HCT116 (cell line): ENCODE results near the gene TMEM271. TPM values are rescaled to one million over a fixed set of nuclear protein-coding genes. Genes with fewer than 3 reads are reported as not detected.

Experiments
- ATAC-seq: fragments of 200-7000 bp; cut with Tn5 transposase; 2 replicates; pipeline ENCODE4 v1.9.1; 2020; ENCODE audit warnings: mild to moderate bottlenecking, moderate library complexity
- BruUV-seq: library from RNA; stranded (reverse); fragments of 400-500 nt; replicated peaks from 2 replicates; lab custom pipeline; 2021; lab: Mats Ljungman, UMichigan
- CTCF ChIA-PET: fragments of 300-600 bp; sonication (Branson Sonifier 250); formaldehyde crosslinking; loops from one replicate; lab custom pipeline; 2021; ENCODE audit warnings: antibody characterized with exemption; lab: Charles Lee
- POLR2A ChIA-PET: fragments of 300-600, 350-600 bp; sonication (Branson Sonifier 250); formaldehyde crosslinking; loops from one replicate; lab custom pipeline; 2021; ENCODE audit warnings: antibody characterized with exemption; lab: Charles Lee
- RAD21 ChIA-PET, 2 experiments: fragments of 300-600 bp; sonication (Branson Sonifier 250); formaldehyde crosslinking; loops; one replicate each; lab custom pipeline; 2023; ENCODE audit warnings: low total read pairs in 2 of 2; ENCODE audit not compliant: uncharacterized antibody in 2 of 2, unreplicated experiment in 2 of 2, low non-redundant PET in 1 of 2; lab: Charles Lee
- DNase-seq: peaks from one replicate; pipeline ENCODE4 v3.0.0-alpha.2; 2010; ENCODE audit warnings: low read depth, low spot score
- H2AFZ ChIP-seq: fragments of 200-600 bp; shearing (Covaris generic), sonication (generic); 2 replicates; pipeline ENCODE4 v1.6.1; 2017; ENCODE audit warnings: low read depth, mixed run types, mixed read lengths, antibody characterized with exemption, low read length; ENCODE audit not compliant: poor library complexity, severe bottlenecking
- H3K27ac ChIP-seq: 2 replicates; pipeline ENCODE4 v1.5.1; 2012; ENCODE audit warnings: low read depth, low read length
- H3K27me3 ChIP-seq: fragments of 200-600 bp; sonication (generic); 2 replicates; pipeline ENCODE4 v1.6.1; 2016; ENCODE audit warnings: mixed run types, low read length, mixed read lengths; ENCODE audit not compliant: insufficient read depth
- H3K36me3 ChIP-seq, 2 experiments: fragments of 200-500 bp in 1 of 2; fragments of 200-600 bp in 1 of 2; sonication (Bioruptor generic) in 1 of 2; sonication (generic) in 1 of 2; 2 replicates each; pipeline versions ENCODE4 v1.5.1 to v1.6.1; 2014 to 2016; ENCODE audit warnings: low read length in 2 of 2, inconsistent platforms in 1 of 2, mixed read lengths in 1 of 2, mixed run types in 1 of 2; ENCODE audit not compliant: insufficient read depth in 2 of 2, control insufficient read depth in 1 of 2
- H3K4me1 ChIP-seq, 2 experiments: fragments of 200-600 bp in 1 of 2; sonication (generic) in 1 of 2; 2 replicates each; pipeline versions ENCODE4 v1.5.1 to v1.6.1; 2012 to 2017; ENCODE audit warnings: low read length in 2 of 2, inconsistent platforms in 1 of 2, mild to moderate bottlenecking in 1 of 2, mixed read lengths in 1 of 2, mixed run types in 1 of 2, moderate library complexity in 1 of 2; ENCODE audit not compliant: insufficient read depth in 2 of 2, control insufficient read depth in 1 of 2
- H3K4me2 ChIP-seq: fragments of 200-600 bp; sonication (generic); 2 replicates; pipeline ENCODE4 v1.6.1; 2017; ENCODE audit warnings: mixed run types, low read length, mixed read lengths
- H3K4me3 ChIP-seq, 2 experiments: fragments of 200-600 bp in 1 of 2; sonication (generic) in 1 of 2; replicated peaks in 1 of 2; 2 replicates each; pipeline ENCODE4 v1.5.1; 2011 to 2016; ENCODE audit warnings: low read length in 2 of 2, control low read depth in 1 of 2, low read depth in 1 of 2, mild to moderate bottlenecking in 1 of 2, mixed read lengths in 1 of 2, mixed run types in 1 of 2
- H3K79me2 ChIP-seq: fragments of 200-600 bp; sonication (generic); 2 replicates; pipeline ENCODE4 v1.6.1; 2017; ENCODE audit warnings: mild to moderate bottlenecking, mixed run types, low read length, moderate library complexity, mixed read lengths; ENCODE audit not compliant: insufficient read depth
- H3K9ac ChIP-seq: fragments of 200-600 bp; sonication (generic); 2 replicates; pipeline ENCODE4 v1.6.1; 2016; ENCODE audit warnings: low read length, mixed read lengths
- H3K9me2 ChIP-seq: fragments of 200-600 bp; sonication (generic), shearing (Covaris generic); 2 replicates; pipeline ENCODE4 v1.6.1; 2017; ENCODE audit warnings: mixed run types, mild to moderate bottlenecking, moderate library complexity; ENCODE audit not compliant: insufficient read depth
- H3K9me3 ChIP-seq, 2 experiments: fragments of 200-500 bp in 1 of 2; fragments of 200-600 bp in 1 of 2; sonication (Bioruptor generic) in 1 of 2; sonication (generic) in 1 of 2; 2 replicates each; pipeline ENCODE4 v1.6.1; 2014 to 2017; ENCODE audit warnings: low read length in 2 of 2, mixed read lengths in 2 of 2, inconsistent platforms in 1 of 2, low read depth in 1 of 2, mild to moderate bottlenecking in 1 of 2, mixed run types in 1 of 2, moderate library complexity in 1 of 2; ENCODE audit not compliant: control insufficient read depth in 1 of 2, insufficient read depth in 1 of 2
- H4K20me1 ChIP-seq: fragments of 200-600 bp; sonication (generic), shearing (Covaris generic); 2 replicates; pipeline ENCODE4 v1.6.1; 2017; ENCODE audit warnings: mixed run types, mild to moderate bottlenecking, moderate library complexity; ENCODE audit not compliant: insufficient read depth
- CBX3 ChIP-seq: IDR thresholded peaks from 2 replicates; pipeline ENCODE4 v1.6.1; 2012; ENCODE audit warnings: low read depth
- CEBPB ChIP-seq: IDR thresholded peaks from 2 replicates; pipeline ENCODE4 v1.6.1; 2012; ENCODE audit warnings: low read depth
- EGR1 ChIP-seq: IDR thresholded peaks from 2 replicates; pipeline ENCODE4 v1.6.1; 2012; ENCODE audit warnings: low read depth
- ELF1 ChIP-seq: IDR thresholded peaks from 2 replicates; pipeline ENCODE4 v1.6.1; 2012; ENCODE audit warnings: low read depth, borderline replicate concordance
- EZH2phosphoT487 ChIP-seq: fragments of 200-600 bp; IDR thresholded peaks from 2 replicates; pipeline ENCODE4 v1.6.1; 2018; ENCODE audit warnings: antibody characterized with exemption, borderline replicate concordance
- FOSL1 ChIP-seq: IDR thresholded peaks from 2 replicates; pipeline ENCODE4 v1.6.1; 2012; ENCODE audit warnings: low read depth
- JUND ChIP-seq: IDR thresholded peaks from 2 replicates; pipeline ENCODE4 v1.6.1; 2012
- POLR2A ChIP-seq: IDR thresholded peaks from 2 replicates; pipeline ENCODE4 v1.7.0; 2011; ENCODE audit warnings: borderline replicate concordance; ENCODE audit not compliant: insufficient read depth, insufficient read length; ENCODE audit errors: extremely low read depth
- POLR2AphosphoS5 ChIP-seq: IDR thresholded peaks from 2 replicates; pipeline ENCODE4 v1.6.1; 2011; ENCODE audit warnings: mild to moderate bottlenecking, low read depth, low read length, moderate library complexity
- SP1 ChIP-seq: IDR thresholded peaks from 2 replicates; pipeline ENCODE4 v1.6.1; 2012; ENCODE audit warnings: low read depth
- SRF ChIP-seq: IDR thresholded peaks from 2 replicates; pipeline ENCODE4 v1.6.1; 2012; ENCODE audit warnings: low read depth
- TCF7L2 ChIP-seq: IDR thresholded peaks from 2 replicates; pipeline ENCODE4 v1.7.0; 2011; ENCODE audit warnings: borderline replicate concordance, inconsistent platforms; ENCODE audit not compliant: insufficient read depth, insufficient read length; ENCODE audit errors: extremely low read depth
- YY1 ChIP-seq: IDR thresholded peaks from 2 replicates; pipeline ENCODE4 v1.6.1; 2011; ENCODE audit warnings: low read length, low read depth, moderate library complexity, mild to moderate bottlenecking; ENCODE audit not compliant: insufficient replicate concordance; ENCODE audit errors: extremely low read depth
- ZFX ChIP-seq: fragments of 450-650 bp; IDR thresholded peaks from 2 replicates; pipeline ENCODE4 v1.6.1; 2017
- ZNF274 ChIP-seq: fragments of 200-500 bp; sonication (Bioruptor generic); IDR thresholded peaks from 2 replicates; pipeline ENCODE4 v1.6.1; 2014; ENCODE audit warnings: mild to moderate bottlenecking, low read depth, low read length, inconsistent platforms
- intact Hi-C: fragments of 100-400 bp; cut with micrococcal nuclease; formaldehyde crosslinking; loops from 2 replicates; pipeline ENCODE4 v1.10.0; 2022
- total RNA-seq: library from RNA; stranded (reverse); gene quantifications from one replicate; pipeline ENCODE4 v1.2.1, GENCODE V29; 2021; ENCODE audit not compliant: unreplicated experiment
- TF ChIP-seq, protein P1 (sequence below): IDR thresholded peaks from 2 replicates; pipeline ENCODE4 v1.6.1; 2011; ENCODE audit warnings: mild to moderate bottlenecking, low read length, moderate library complexity; ENCODE audit not compliant: insufficient replicate concordance; ENCODE audit errors: extremely low read depth
- TF ChIP-seq, protein P2 (sequence below), 3 experiments: fragments of 200-600 bp in 1 of 3; sonication (generic) in 1 of 3; IDR thresholded peaks in 2 of 3; conservative IDR thresholded peaks in 1 of 3; 2 replicates each; pipeline ENCODE4 v1.5.1; 2012 to 2017; ENCODE audit warnings: low read depth in 2 of 3, low read length in 2 of 3, antibody characterized with exemption in 1 of 3, borderline replicate concordance in 1 of 3, control low read depth in 1 of 3, mild to moderate bottlenecking in 1 of 3, mixed read lengths in 1 of 3, mixed run types in 1 of 3, moderate library complexity in 1 of 3; ENCODE audit not compliant: insufficient read depth in 1 of 3
- TF ChIP-seq, protein P3 (sequence below): IDR thresholded peaks from 2 replicates; pipeline ENCODE4 v1.6.1; 2012

Gene TMEM271
- total RNA-seq, 1 experiment from 2014 or later, result not detected

DNA sequence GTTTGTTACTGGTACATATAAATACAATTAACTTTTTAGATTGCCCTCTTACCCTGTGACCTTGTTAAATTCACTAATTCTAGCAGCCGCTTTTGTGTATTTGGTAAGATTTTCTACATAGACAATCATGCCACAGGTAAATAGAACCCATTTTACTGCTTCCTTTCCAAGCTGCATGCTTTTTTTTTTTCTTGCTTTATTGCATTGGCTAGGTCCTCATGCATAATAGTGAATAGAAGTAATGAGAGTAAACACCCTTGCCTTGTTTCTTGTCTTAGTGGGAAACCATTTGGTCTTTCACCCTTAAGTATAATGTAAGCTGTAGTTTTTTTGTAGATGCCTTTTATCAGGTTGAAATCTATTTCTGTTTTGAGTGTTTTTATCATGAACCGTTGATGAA, 7.7 kb upstream of the TMEM271 start:
- Histone ChIP-seq H3K27me3 (no peaks in the 10 kb centered on the region), H3K4me2 (no peak overlapping the region), H3K9me3 (no peaks in the 10 kb centered on the region), H4K20me1 (no peaks in the 10 kb centered on the region), H3K9ac (no peak overlapping the region), H3K4me3 (no peak overlapping the region), H3K27ac (no peak overlapping the region), H2AFZ (no peak overlapping the region), H3K4me1 (no peaks in the 10 kb centered on the region), H3K36me3 (no peaks in the 10 kb centered on the region), H3K9me2 (no peaks in the 10 kb centered on the region), H3K79me2 (no peaks in the 10 kb centered on the region)
- ATAC-seq (no peak), DNase-seq (no peak)
- CTCF ChIA-PET, result no interaction called here
- POLR2A ChIA-PET, result no interaction called here
- no TSS peak for BruUV-seq
- RAD21 ChIA-PET, result no interaction called here
- TF ChIP-seq, protein P1, sequence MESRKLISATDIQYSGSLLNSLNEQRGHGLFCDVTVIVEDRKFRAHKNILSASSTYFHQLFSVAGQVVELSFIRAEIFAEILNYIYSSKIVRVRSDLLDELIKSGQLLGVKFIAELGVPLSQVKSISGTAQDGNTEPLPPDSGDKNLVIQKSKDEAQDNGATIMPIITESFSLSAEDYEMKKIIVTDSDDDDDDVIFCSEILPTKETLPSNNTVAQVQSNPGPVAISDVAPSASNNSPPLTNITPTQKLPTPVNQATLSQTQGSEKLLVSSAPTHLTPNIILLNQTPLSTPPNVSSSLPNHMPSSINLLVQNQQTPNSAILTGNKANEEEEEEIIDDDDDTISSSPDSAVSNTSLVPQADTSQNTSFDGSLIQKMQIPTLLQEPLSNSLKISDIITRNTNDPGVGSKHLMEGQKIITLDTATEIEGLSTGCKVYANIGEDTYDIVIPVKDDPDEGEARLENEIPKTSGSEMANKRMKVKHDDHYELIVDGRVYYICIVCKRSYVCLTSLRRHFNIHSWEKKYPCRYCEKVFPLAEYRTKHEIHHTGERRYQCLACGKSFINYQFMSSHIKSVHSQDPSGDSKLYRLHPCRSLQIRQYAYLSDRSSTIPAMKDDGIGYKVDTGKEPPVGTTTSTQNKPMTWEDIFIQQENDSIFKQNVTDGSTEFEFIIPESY, result no peak
- intact Hi-C loops, result no loop called here

DNA sequence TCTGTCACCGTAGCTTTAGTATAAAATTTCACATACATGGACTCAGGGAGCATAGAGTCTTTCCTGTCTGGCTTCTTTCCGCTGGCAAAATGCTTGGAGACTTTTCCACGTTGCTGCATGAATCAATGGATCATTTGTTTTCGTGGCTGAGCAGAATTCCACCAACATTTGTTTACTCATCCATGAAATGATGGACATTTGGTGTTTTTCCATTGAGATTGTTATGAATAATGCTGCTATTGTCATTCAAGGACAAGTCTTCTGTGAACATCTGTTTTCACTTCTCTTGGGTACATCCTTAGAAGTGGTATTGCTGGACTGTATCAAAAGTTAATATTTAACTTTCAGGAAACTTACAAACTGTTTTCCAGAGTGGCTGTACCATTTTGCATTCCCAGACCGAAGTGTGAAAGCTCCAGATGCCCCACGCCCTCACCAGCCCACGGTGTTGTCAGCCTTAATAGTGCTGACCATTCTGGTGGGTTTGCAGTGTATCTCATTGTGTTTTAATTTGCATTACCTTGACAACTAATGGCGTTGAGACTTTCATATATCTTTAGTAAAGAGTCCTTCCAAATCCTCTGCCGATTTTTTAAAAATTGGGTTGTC, 5.8 kb upstream of the TMEM271 start:
- no TSS peak for BruUV-seq
- Histone ChIP-seq H3K27me3 (no peaks in the 10 kb centered on the region), H3K9me2 (no peaks in the 10 kb centered on the region), H3K9ac (no peak overlapping the region), H3K36me3 (no peaks in the 10 kb centered on the region), H2AFZ (no peak overlapping the region), H3K4me2 (no peak overlapping the region), H3K27ac (no peak overlapping the region), H3K4me1 (no peaks in the 10 kb centered on the region), H4K20me1 (no peaks in the 10 kb centered on the region), H3K79me2 (no peaks in the 10 kb centered on the region), H3K4me3 (no peak overlapping the region), H3K9me3 (no peaks in the 10 kb centered on the region)
- no peak for DNase-seq
- intact Hi-C loops, result no loop called here
- RAD21 ChIA-PET, result no interaction called here
- no peak for ATAC-seq
- CTCF ChIA-PET, result no interaction called here
- POLR2A ChIA-PET, result no interaction called here
- TF ChIP-seq FOSL1, result no peak
- TF ChIP-seq ZFX, result no peak
- TF ChIP-seq ZNF274, result no peak
- TF ChIP-seq JUND, result no peak
- TF ChIP-seq EZH2phosphoT487, result no peak
- TF ChIP-seq, protein P2, sequence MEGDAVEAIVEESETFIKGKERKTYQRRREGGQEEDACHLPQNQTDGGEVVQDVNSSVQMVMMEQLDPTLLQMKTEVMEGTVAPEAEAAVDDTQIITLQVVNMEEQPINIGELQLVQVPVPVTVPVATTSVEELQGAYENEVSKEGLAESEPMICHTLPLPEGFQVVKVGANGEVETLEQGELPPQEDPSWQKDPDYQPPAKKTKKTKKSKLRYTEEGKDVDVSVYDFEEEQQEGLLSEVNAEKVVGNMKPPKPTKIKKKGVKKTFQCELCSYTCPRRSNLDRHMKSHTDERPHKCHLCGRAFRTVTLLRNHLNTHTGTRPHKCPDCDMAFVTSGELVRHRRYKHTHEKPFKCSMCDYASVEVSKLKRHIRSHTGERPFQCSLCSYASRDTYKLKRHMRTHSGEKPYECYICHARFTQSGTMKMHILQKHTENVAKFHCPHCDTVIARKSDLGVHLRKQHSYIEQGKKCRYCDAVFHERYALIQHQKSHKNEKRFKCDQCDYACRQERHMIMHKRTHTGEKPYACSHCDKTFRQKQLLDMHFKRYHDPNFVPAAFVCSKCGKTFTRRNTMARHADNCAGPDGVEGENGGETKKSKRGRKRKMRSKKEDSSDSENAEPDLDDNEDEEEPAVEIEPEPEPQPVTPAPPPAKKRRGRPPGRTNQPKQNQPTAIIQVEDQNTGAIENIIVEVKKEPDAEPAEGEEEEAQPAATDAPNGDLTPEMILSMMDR (IDR thresholded peaks at IDR 0.05 in 2 of 3, conservative IDR thresholded peaks at IDR 0.05 in 1 of 3; ENCODE audit: borderline replicate concordance in 1 of 3, insufficient read depth in 1 of 3, low read depth in 2 of 3, low read length in 2 of 3), result no peak
- no peak for TF ChIP-seq CBX3
- TF ChIP-seq SP1, result no peak
- no peak for TF ChIP-seq ELF1
- no peak for TF ChIP-seq POLR2A
- no peak for TF ChIP-seq EGR1
- no peak for TF ChIP-seq POLR2AphosphoS5
- no peak for TF ChIP-seq CEBPB
- TF ChIP-seq TCF7L2, result no peak
- TF ChIP-seq SRF, result no peak
- TF ChIP-seq YY1, result no peak
- TF ChIP-seq, protein P3, sequence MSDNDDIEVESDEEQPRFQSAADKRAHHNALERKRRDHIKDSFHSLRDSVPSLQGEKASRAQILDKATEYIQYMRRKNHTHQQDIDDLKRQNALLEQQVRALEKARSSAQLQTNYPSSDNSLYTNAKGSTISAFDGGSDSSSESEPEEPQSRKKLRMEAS, result no peak
